HG02870 (cell line): Measurements from ENCODE around the gene DDX47.
A peak's percentile ranks its signal among the peaks of the same experiment; 100 is the strongest.

Experiments used
- ATAC-seq: cut with Tn5 transposase; IDR thresholded peaks from one replicate; pipeline ENCODE4 v1.9.1; 2021; ENCODE audit warnings: mild to moderate bottlenecking, moderate library complexity; ENCODE audit not compliant: unreplicated experiment

DDX47 gene

DNA sequence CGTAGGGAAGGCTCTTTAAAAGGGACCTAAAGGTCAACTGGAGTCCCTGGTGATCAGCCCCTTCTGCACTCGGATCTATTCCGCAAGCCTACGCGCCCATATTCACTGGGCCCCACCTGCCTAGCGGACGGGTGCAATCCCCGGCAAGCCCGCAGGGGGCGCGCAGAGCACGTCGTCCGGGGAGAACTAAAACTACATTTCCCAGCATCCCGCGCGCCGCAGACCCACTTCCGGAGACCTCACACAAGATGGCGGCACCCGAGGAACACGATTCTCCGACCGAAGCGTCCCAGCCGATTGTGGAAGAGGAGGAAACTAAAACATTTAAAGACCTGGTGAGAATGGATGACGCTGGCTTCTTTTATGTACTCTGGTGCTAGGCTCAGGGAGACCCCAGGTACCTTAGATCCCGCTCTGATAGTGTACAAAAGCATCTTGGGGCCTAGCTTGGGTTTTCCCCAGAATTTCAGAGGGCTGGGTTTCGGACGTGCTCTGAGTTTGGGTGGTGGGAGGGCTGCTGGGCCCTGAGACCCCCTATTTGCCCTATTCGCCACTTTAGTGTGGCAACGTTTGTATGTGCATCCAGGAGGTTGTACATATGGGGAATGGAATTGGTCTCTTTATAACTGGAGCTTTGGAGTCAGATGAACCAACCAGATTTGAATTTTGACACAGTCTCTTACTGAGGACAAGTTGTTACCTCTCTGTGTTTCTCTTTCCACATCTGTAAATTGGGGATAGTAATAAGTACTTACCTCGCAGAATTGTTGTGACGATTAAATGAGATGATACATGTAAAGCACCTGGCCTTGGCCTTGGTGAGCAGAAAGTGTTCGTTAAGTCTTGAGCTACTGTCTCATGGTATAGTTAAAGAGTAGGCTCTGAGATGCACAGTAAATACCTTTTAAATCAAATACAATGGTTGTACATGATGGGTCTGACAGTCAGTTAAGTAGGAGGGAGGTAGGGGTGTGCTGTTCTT lies at the start of gene DDX47:
Gene DDX47 (plus strand): TSS at position 227 of the 982 bp plus-strand sequence. CDS start 22 bp downstream, at position 249.
- ATAC-seq, result peak; percentile 79

DNA sequence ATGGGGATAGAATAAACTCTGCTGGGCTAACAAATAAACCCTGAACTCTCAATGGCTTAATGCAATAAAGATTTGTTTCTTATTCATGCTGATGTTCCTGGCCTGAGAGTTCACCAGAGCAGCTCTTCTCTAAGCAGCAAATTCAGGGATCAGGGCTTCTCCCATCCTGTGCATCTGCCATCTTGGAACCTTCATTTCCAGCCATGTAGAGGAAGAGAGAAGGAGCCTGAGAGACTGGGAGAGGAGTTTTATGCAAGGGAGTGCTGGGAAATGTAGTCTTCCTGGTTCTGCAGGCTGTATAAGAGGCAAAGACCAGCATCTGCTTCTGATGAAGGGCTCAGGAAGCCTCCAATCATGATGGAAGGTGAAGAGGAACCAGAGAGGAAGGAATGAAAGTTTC lies 48.3 kb upstream of the DDX47 start:
- no peak for ATAC-seq

DNA sequence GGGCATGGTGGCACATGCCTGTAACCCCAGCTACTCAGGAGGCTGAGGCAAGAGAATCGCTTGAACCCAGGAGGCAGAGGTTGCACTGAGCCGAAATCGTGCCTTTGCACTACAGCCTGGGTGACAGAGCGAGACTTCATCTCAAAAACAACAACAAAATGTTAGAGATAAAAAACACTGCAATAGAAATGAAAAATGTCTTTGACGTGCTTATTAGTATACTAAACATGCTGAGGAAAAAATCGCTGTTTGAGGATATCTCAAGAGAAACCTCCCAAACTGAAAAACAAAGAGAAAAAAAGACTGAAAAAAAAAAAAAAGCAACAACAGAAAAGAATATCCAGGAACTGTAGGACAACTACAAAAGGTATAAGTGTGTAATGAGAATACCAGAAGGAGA lies 42.9 kb upstream of the DDX47 start:
- ATAC-seq, result no peak

DNA sequence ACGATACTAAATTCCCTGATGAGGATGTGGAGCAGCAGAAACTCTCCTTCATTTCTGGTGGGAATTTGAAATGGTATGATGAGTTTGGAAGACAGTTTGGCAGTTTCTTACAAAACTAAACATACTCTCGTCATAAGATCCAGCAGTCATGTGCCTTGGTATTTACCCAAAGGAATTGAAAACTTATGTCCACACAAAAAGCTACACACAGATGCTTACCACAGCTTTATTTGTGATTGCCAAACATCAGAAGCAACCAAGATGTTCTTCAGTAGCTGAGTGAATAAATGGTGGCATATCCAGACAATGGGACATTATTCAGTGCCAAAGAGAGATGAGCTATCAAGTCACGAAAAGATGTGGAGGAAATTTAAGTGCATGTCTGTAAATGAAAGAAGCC lies 38.4 kb upstream of the DDX47 start:
- no peak for ATAC-seq

DNA sequence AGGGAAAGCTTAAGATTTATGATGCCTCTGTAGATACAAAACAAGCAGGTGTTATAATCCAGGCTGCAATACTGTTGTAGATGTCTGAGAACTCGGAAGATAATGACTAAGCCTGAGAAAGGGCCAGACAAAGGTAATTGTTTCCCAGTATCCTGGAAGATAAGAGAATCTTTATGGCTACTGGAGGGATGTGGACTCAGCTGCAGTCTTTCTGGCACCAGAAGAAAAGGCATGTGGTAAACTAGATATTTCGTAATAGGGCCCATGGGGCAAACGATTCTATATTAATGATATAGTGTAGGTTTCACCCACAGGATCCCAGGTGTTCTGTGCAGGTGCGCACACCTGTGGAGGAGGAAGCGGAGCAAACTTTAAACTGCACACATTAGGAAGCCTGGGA lies 36.9 kb upstream of the DDX47 start:
- ATAC-seq, result no peak

DNA sequence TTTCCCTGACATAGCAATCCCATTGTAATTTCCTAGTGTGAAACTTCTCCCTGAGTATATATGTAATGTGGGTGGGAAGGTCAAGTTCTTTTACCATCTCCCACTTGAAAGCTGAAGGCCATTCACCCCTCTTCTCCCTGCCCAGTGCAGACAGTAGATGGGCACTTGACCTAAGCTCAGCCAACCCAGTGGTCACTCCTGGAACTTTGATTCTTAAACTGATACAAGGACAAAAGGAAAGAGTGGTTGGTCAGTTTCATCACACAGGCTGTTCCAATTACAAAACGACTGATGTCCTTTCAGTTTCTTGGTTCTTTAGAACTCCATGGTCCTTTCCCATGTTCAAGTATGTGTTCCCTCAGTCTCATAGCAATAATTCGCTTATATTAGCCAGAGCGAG lies 36.1 kb upstream of the DDX47 start:
- no peak for ATAC-seq

DNA sequence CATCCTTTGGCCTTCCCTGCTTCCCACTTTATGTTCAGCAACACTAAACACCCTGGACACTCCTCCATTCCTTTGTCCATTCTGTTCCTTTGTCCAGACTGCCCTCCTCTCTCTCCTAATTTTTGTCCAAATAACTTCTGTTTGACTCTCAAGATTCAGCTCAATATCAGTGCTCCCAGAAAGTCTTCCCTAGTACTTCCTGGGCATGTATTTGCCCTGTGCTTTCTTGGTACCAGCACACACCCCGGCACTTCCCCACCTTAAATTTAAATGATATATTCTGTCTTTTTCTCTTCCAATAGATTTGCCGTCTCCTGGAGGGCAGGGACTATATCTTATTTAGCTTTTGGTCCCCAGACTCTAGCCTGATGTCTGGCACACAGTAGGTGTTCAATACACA lies 34.1 kb upstream of the DDX47 start:
- no peak for ATAC-seq

DNA sequence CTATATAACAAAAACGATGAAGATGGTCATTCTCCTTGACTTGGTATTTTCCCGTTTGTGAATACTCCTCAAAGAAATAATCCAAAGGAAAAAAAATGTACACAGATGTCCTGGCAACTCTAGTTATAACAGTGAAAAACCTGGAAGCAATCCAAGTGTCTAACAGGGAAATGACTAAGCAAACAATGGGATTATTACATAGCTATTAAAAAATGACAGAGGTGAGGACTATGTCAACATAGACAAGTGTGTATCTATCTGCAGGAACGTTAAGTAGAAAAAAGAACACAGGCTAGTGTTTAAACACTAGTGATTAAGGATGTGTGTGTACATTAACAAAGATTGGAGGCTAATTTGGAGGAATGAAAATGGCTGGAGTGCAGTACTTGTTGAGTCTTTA lies 33.6 kb upstream of the DDX47 start:
- ATAC-seq, result no peak

DNA sequence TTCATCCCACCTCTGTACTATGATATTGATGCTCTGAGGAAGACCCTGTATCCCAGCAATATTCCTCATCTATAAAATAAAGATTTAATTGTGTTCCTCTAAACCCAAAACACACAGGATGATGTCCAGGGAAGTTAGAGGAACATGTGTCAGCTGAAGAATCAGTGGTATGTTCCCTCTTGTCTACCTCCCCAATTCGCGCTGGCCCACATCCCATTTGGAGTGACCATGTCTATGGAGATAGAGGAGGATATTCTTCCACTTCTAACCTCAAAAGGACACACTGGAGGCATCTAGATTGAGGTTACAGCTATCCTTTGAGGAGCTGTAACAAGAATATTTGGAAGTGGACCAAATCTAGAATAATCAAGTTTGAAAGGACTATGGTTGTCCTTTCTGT lies 29.0 kb upstream of the DDX47 start:
- ATAC-seq, result no peak

DNA sequence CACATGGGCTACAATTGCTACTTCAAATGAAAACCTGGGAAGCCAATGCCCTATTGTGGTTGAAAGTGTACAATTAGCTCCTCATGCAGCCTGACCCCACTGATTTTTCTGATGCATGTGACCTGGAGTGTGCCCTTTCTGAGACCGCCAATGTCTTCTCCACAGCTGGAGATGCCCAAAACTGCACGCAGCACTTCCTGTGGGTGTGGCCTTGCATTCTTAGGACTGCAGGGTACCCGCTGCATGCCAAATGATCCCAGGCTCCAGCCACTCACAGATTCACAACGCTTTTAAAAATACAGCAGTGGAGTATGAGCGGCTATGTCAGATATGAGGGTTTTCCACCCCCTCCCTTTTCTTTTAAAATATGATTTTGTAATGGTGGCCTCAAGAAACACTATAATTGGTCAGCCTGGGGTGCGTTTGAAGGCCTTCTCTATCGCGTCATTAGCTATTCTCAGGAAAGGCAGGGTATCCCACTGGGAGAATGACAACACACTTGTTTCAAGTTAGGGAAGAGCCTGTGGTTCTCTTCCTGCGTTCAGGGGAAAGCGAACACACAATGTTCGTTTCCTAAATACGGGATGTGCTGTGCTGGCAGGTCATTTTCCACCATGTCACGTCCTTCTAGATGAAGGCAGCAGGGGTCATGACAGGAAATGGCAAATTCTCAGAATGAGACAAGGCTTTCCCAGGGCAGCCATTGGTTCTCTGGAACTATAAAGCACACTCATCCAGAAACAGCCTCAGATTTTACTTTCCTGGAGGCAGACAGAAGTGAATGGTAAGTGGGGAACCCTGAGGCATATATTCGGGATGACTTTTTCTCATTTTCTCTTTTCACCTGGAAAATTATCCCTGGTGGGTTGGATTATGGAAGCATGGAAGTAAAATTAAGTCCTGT lies 28.0 kb upstream of the DDX47 start, which contains the start of gene APOLD1:
Gene APOLD1 (plus strand): TSS at position 749 of the 904 bp plus-strand sequence. CDS start 33 bp downstream, at position 782.
- ATAC-seq, result no peak

DNA sequence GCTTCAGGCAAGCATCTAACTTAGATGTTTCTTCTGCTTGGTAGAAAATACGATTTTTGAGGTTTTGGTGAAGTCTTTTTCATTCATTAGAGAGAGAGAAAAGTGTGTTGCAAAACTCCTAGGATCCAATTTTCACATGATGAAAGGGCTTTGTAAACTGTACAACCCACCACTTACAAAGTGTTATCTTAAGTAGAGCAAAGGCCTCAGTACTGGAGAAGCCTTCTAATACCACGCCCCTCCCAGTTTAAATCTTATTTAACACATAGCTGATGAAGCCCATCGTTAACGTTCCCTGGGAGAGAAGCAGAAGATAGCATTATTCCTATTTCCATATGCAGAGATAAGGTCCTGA lies 26.8 kb upstream of the DDX47 start:
- ATAC-seq, result peak; percentile 10

DNA sequence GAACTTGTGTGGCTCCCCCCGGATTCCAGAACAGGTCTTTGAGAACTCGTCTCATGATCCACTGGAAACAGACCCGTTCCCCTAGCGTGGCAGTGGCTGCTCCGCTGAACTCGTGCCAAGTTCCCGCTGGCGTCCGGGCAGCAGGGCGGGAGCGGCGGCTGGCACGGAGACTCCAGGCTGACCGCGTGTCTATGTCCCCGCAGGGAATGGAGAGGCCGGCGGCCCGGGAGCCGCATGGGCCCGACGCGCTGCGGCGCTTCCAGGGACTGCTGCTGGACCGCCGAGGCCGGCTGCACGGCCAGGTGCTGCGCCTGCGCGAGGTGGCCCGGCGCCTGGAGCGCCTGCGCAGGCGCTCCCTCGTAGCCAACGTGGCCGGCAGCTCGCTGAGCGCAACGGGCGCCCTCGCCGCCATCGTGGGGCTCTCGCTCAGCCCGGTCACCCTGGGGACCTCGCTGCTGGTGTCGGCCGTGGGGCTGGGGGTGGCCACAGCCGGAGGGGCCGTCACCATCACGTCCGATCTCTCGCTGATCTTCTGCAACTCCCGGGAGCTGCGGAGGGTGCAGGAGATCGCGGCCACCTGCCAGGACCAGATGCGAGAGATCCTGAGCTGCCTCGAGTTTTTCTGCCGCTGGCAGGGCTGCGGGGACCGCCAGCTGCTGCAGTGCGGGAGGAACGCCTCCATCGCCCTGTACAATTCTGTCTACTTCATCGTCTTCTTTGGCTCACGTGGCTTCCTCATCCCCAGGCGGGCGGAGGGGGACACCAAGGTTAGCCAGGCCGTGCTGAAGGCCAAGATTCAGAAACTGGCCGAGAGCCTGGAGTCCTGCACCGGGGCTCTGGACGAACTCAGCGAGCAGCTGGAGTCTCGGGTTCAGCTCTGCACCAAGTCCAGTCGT lies 26.2 kb upstream of the DDX47 start:
- peak; percentile 68 for ATAC-seq

DNA sequence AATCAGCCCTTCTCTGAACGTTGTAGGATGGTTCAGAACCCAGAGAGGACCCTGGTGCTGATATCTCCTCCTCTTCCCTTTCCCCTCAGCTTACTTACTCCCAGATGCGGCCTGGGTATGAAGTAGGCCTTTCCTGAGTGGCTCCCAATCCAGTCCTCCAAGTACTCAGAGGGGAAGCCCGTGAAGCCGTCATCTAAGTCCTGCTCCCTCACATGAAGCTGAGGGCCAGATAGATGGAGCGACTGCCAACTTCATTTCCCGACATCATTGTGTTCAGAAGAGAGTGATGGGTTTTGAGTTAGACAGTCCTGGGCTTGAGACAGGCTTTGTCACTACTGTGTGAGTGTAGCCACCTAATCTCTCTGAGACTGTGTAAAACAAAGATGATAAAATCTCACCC lies 25.0 kb upstream of the DDX47 start:
- no peak for ATAC-seq

DNA sequence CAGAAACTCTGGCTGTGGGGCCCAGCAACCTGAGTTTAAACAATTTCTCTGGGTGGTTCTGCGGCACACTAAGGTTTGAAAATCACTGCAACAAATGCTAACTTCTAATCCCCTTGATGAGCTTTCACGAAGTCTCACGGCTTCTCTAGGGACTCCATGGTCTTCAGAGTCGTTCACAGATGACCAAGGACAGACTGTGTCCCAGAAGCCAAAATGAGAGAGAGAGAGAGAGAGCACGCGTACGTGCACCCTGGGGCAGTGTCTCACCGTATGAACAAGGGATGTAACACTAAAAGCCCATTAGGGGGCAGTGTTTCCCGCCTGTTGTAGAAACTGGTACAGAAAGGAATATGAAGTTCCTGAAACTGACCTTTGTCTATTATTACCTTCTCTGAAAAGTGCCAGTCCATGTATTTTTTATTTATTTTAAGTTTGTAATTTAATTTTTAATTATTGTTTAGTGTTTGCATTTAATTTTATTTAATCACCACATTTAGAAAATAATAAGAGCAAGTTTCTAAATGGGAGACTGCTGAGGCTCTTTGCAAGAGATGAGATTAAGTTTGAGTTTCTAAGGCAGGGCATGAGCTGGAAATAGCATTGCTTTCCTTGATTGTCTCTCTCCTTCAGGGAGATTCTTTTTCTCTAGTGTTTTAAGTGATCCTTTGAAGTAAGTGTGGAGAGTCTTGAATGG lies 24.3 kb upstream of the DDX47 start:
- ATAC-seq, result peak; percentile 55

DNA sequence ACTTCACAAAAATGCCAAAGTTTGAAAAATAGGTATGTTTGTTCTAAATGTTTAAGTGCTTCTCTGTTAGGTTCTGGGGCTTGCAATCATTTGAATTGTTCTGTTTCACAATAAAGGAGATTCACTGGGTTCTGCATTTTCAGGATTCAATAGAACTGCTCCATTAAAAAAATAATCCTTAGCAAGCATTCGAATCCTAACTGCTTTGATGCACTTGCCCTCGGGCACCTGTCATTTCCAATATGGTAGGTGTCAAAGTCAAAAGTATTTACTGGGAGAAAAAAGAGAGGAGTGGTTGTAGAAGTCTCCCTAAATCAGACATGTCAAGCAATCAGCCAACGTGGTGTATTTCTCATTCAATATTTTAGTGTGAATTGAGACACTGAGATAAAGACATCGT lies 22.2 kb upstream of the DDX47 start:
- ATAC-seq, result no peak

DNA sequence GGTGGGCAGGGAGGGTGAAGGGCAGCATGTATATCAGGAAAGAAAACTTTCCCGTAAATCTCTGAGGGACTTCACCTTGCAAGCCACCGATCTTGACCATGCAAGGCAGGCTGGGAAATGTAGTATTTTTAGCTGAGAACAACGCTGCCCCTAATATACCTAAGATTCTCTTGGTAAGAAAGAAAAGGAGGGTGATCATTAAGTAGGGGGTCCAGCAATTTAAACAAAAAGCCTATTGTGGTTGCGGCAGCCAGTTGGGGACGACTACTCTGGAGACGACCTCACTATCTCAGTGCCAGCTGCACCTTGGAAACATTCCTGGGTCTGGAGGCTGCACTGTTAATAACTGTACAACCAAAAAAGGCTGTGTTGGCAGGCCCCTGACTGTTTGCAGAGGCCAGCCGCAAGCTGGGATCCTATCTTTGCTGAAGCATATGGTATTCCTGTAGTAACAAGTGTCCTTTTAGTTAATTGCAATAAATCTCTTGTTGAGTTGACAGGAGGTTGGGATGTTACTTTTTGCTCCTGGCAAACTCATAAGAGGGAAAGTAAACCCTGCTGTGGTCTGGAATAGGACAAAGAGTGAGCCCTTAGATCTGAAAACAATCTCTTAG lies 21.3 kb upstream of the DDX47 start:
- no peak for ATAC-seq

DNA sequence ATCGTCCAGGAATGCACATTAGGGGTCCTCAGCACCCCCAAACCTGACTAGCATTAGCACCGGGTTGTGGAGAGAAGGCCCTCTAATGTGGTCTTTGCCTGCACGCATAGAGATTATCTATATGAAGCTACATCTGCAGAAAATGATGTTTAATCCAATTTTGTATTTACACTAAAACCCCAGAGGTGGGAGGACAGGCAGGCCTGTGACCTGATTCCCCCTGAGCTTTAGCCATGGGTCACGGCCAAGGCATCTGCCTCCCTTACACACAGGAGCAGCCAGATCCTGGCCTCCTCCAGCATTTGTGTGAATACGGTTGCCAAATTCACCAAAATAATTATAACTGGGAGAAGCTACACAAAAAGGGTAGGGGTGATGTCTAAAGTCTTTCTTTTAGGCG lies 20.7 kb upstream of the DDX47 start:
- ATAC-seq, result no peak

DNA sequence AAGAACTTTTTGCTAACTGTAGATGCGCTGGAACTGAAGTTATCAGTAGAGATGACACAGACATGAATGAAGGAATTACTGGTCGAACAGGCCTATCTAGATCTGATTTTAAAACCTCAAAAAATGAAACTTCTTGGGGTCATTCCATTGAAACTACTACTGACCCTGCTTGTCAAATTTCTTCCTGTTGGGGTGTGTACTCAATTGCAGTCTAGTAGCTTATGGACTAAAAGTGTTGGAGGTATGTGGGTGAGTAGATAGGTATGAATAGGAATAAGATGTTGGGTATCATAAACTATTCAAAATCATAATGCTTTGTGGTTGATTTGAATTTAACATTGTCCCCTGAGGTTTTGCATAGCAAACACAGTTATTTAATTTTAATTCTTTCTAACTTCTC lies 18.5 kb upstream of the DDX47 start:
- ATAC-seq, result no peak

DNA sequence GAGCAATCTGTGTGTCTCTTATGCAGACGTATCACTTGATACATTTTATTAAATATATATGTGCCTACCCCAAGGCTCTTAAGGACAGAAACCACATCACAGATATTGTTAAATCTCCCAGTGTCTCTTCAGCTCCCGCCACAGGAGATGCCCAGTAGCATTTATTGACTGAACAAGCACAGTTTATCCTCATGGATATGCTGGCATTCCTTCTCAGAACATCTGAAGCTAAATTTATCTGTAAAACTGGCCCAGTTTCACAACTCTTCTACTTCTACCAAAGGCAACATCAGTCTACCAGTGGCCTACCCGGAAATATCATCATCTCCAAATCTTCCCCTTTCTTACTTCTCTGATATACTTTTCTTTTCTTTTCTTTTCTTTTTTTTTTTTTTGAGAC lies 17.0 kb upstream of the DDX47 start:
- no peak for ATAC-seq
